Pancreas (tissue), 10 donors: Measurements from ENCODE around the gene TRIO. TPM values are rescaled to one million over a fixed set of nuclear protein-coding genes. Genes with fewer than 3 reads are reported as not detected.
A peak's percentile ranks its signal among the peaks of the same experiment; 100 is the strongest.

Source experiments
- ATAC-seq, 4 donors: fragments of 200-7000 bp; cut with Tn5 transposase; one replicate each; pipeline versions ENCODE4 v1.8.0 to v1.9.1; 2020; ENCODE audit warnings: mild to moderate bottlenecking in 4 of 4, moderate library complexity in 4 of 4
- DNase-seq, 6 donors: peaks; one replicate each; pipeline ENCODE4 v3.0.0-alpha.2; 2020
- FAIRE-seq: peaks from 2 replicates; lab custom pipeline; 2012; peaks lifted over from hg19 to GRCh38; lab: Jason Lieb, UNC
- H3K27ac ChIP-seq, 4 donors: fragments of 200-600 bp; sonication (generic); 1 replicate in 3 of 4; 2 replicates in 1 of 4; pipeline versions ENCODE4 v1.5.0 to v1.8.0; 2020
- H3K27me3 ChIP-seq, 4 donors: fragments of 200-600 bp; one replicate each; pipeline ENCODE4 v1.8.0; 2021
- H3K36me3 ChIP-seq, 3 donors: fragments of 200-600 bp; sonication (generic) in 1 of 3; one replicate each; pipeline versions ENCODE4 v1.5.0 to v1.8.0; 2020 to 2021
- H3K4me1 ChIP-seq, 3 donors: fragments of 200-600 bp; one replicate each; pipeline ENCODE4 v1.8.0; 2021
- H3K4me3 ChIP-seq, 4 donors: fragments of 200-600 bp; sonication (generic) in 2 of 4; one replicate each; pipeline versions ENCODE4 v1.5.0 to v1.8.0; 2020 to 2021
- H3K9me3 ChIP-seq, 4 donors: fragments of 200-600 bp; one replicate each; pipeline ENCODE4 v1.8.0; 2021
- CTCF ChIP-seq, 4 donors: fragments of 200-600 bp; sonication (generic) in 3 of 4; IDR thresholded peaks; one replicate each; pipeline versions ENCODE4 v1.5.0 to v1.8.0; 2021; ENCODE audit warnings: antibody characterized with exemption in 4 of 4
- WGBS, 2 donors: extraction: QIAGEN DNeasy Blood & Tissue Kit; methylation state at CpG; one replicate each; pipeline ENCODE4 v1.1.7; 2013; 5-methylcytosine and 5-hydroxymethylcytosine counted together
- intact Hi-C, 3 donors: fragments of 100-400 bp; cut with DNase I; formaldehyde crosslinking; loops; one replicate each; pipeline versions ENCODE4 v1.11.1 to v1.14.2; 2022
- polyA plus RNA-seq, 2 donors: library from polyadenylated mRNA; stranded (reverse); fragments of 200-250 nt; gene quantifications; one replicate each; pipeline ENCODE4 v1.2.3, GENCODE V29; 2013
- total RNA-seq, 6 donors: library from RNA; stranded (reverse); fragmentation: NEBNext Ultra II Directional in 4 of 6; extraction: Animal tissue kit (Norgen Biotek cat#: 25700) in 4 of 6; gene quantifications; one replicate each; pipeline versions ENCODE4 v1.2.1 to v1.2.4, GENCODE V29; 2021 to 2023
- donor health status: healthy with polysubstance abuse.
- donor health status: DM: no; HTN: no; CAD: no; lungs with moderate emphysema.
- donor health status: DM: no; HTN: no; CAD: no.
- donor health status: control.
- donor health status: control.
- donor health status: Bipolar disorder and iron deficiency.
- donor health status: DM: yes; HTN: yes; CAD: no.
- donor health status: DM: no; HTN: no; CAD: no.
- donor health status: DM: no; HTN: no; CAD: no.
- donor health status: DM: yes; HTN: yes; CAD: no.

The TRIO gene
- total and polyA plus RNA-seq, 8 donors = 27.3 to 82.5 (median 38.3) TPM

- intact Hi-C loops = no loop called here
- Histone ChIP-seq H3K4me3 (no peak overlapping the region), H3K27ac (no peak overlapping the region), H3K9me3 (no peaks in the 10 kb centered on the region), H3K27me3 (no peaks in the 10 kb centered on the region), H3K4me1 (no peaks in the 10 kb centered on the region), H3K36me3 (no peaks in the 10 kb centered on the region)
- ATAC-seq (no peak), DNase-seq (no peak), FAIRE-seq (no peak)
- 83 to 85% methylated on average over 12 of the region's 12 CpGs for WGBS, 2 donors
- TF ChIP-seq CTCF (IDR thresholded peaks at IDR 0.05) = no peak
Observed at GRCh38 chr5:14284392-14285148, 141.4 kb downstream of the TRIO start.

- intact Hi-C loops = no loop called here
- Histone ChIP-seq H3K36me3 (no peaks in the 10 kb centered on the region), H3K9me3 (no peaks in the 10 kb centered on the region), H3K4me3 (no peak overlapping the region), H3K27ac (no peak overlapping the region), H3K4me1 (no peaks in the 10 kb centered on the region), H3K27me3 (no peaks in the 10 kb centered on the region)
- no peak for FAIRE-seq
- ATAC-seq = no peak
- DNase-seq = no peak
- 74 to 81% methylated on average over 3 of the region's 3 CpGs for WGBS, 2 donors
- no peak for TF ChIP-seq CTCF (IDR thresholded peaks at IDR 0.05)
Observed at GRCh38 chr5:14286007-14286406, 142.9 kb downstream of the TRIO start.

- ATAC-seq = peak in 1 of 4 donors; percentile 15
- WGBS, 2 donors = 94 to 96% methylated on average over 17 of the region's 17 CpGs
- no peak for FAIRE-seq
- Histone ChIP-seq H3K9me3 (no peaks in the 10 kb centered on the region), H3K27me3 (no peaks in the 10 kb centered on the region), H3K36me3 (no peaks in the 10 kb centered on the region), H3K4me1 (no peaks in the 10 kb centered on the region), H3K27ac (no peak overlapping the region), H3K4me3 (no peak overlapping the region)
- no peak for DNase-seq
- TF ChIP-seq CTCF (IDR thresholded peaks at IDR 0.05) = no peak
- intact Hi-C loops = no loop called here
Observed at GRCh38 chr5:14286574-14287421, 143.7 kb downstream of the TRIO start.

GRCh38 chr5:14292766-14293658 lies 149.9 kb downstream of the TRIO start:
- Histone ChIP-seq H3K36me3 (no peaks in the 10 kb centered on the region), H3K4me1 (no peaks in the 10 kb centered on the region), H3K9me3 (no peaks in the 10 kb centered on the region), H3K27ac (no peak overlapping the region), H3K27me3 (no peaks in the 10 kb centered on the region), H3K4me3 (no peak overlapping the region)
- TF ChIP-seq CTCF (IDR thresholded peaks at IDR 0.05) = no peak
- DNase-seq = no peak
- WGBS, 2 donors = 91 to 94% methylated on average over 12 of the region's 12 CpGs
- FAIRE-seq = no peak
- ATAC-seq = no peak
- intact Hi-C loops = no loop called here
